Heart left ventricle (tissue), 13 donors: ENCODE measurements around the gene CLEC1B.

Experiments
- POLR2A ChIP-seq, 2 donors: fragments of 450-650 bp; IDR thresholded peaks; one replicate each; pipeline ENCODE4 v1.6.1; 2017; ENCODE audit warnings: antibody characterized with exemption in 2 of 2, mild to moderate bottlenecking in 2 of 2, moderate library complexity in 2 of 2
- TF ChIP-seq, protein P1 (sequence below), 12 donors: fragments of 200-600 bp; sonication (generic) in 4 of 12; IDR thresholded peaks; one replicate each; pipeline versions ENCODE4 v1.5.0 to v1.8.0; 2018 to 2022; ENCODE audit warnings: antibody characterized with exemption in 12 of 12, mild to moderate bottlenecking in 5 of 12
- donor health status: ischemic (EF 13 %, LVEDD 7.1; RV severe dilation, severe dysfunction).
- donor health status: DM: no; HTN: yes; CAD: no.
- donor health status: DM: no; HTN: no; CAD: no.
- donor health status: ischemic (EF 25% LVEDD 6.9; RV normal size, moderate dysfunction).
- donor health status: ischemic (EF 25% LVEDD 5.7; RV mildly dilated, moderate dysfunction).
- donor health status: ischemic (EF 35%, LVEDD 5.7; RV mildly dilated, moderate dysfunction).
- donor health status: nonischemic (EF 11% LVEDD 7.7; RV severe dilation, severe dysfunction).
- donor health status: DM: yes; HTN: yes; CAD: no.
- donor health status: PGD.
- donor health status: ischemic (EF 29% LVEDD 5.4; RV normal size, mild dysfunction).
- donor health status: nonischemic (EF 23%, LVEDD 6.1; RV moderate dilation, normal function).

DNA sequence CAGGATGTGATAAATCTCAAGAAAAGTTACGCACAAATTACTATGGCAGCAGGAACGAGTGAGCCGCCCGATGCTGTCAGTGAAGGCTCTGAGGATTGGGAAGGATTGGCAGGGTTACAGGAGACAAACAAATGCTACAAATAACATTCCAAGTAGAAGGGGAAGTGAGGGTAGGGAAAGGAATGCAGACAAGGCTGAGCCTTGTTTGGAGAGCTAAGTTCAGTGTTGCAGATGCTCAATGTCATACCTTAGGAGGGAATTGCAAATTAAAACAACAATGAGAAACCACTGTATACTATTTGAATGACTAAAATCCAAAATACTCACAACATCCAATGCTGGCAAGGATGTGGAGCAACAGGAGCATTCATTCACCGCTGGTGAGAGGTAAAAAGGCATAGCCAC is 32.9 kb upstream of the CLEC1B start:
- TF ChIP-seq, protein P1, sequence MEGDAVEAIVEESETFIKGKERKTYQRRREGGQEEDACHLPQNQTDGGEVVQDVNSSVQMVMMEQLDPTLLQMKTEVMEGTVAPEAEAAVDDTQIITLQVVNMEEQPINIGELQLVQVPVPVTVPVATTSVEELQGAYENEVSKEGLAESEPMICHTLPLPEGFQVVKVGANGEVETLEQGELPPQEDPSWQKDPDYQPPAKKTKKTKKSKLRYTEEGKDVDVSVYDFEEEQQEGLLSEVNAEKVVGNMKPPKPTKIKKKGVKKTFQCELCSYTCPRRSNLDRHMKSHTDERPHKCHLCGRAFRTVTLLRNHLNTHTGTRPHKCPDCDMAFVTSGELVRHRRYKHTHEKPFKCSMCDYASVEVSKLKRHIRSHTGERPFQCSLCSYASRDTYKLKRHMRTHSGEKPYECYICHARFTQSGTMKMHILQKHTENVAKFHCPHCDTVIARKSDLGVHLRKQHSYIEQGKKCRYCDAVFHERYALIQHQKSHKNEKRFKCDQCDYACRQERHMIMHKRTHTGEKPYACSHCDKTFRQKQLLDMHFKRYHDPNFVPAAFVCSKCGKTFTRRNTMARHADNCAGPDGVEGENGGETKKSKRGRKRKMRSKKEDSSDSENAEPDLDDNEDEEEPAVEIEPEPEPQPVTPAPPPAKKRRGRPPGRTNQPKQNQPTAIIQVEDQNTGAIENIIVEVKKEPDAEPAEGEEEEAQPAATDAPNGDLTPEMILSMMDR (IDR thresholded peaks at IDR 0.05) = no peak
- TF ChIP-seq POLR2A (IDR thresholded peaks at IDR 0.05) = no peak
